ENCODE results near the gene MELK. TPM values are rescaled to one million over a fixed set of nuclear protein-coding genes. Genes with fewer than 3 reads are reported as not detected.

The MELK gene
- total and polyA plus RNA-seq, 8 donors: 1.7 to 15.2 (median 3.8) TPM; not detected in 2

DNA sequence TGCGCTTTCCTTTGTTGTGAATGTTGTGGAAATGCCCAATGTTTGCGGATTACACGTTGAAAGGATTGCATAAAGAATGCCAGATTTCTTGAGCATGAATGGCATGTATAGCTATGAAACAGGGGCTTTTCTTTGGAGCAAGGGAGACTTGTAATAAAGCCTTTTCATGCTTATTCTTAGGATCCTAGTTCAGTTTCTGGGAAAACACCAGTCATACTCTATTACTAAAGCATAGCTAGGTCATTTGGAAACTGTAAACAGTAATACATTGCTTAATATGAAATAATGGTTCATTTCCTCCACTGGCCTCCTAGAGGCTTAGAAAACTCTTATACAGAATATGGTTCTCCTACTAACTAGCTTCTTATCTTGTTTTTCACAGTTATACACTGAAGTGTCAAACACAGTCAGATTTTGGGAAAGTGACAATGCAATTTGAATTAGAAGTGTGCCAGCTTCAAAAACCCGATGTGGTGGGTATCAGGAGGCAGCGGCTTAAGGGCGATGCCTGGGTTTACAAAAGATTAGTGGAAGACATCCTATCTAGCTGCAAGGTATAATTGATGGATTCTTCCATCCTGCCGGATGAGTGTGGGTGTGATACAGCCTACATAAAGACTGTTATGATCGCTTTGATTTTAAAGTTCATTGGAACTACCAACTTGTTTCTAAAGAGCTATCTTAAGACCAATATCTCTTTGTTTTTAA, 104.2 kb downstream of the MELK start:
- Histone ChIP-seq H3K27ac (no peak overlapping the region), H3K36me3 (no peaks in the 10 kb centered on the region), H3K4me3 (no peak overlapping the region), H3K9me3 (peaks cover 0 to 7% (median 7%) of the 10 kb centered on the region in 4 donors), H3K27me3 (no peaks in the 10 kb centered on the region), H3K4me1 (no peaks in the 10 kb centered on the region)
- no peak for DNase-seq
- 86 to 93% (median 89%) methylated on average over 8 of the region's 8 CpGs for WGBS, 5 donors
- intact Hi-C loops (cut with DNase I; ENCODE audit: low total_unique reads): no loop called here
- TF ChIP-seq EP300 (IDR thresholded peaks at IDR 0.05): no peak
- no peak for TF ChIP-seq POLR2A (IDR thresholded peaks at IDR 0.05)
- TF ChIP-seq POLR2AphosphoS5 (IDR thresholded peaks at IDR 0.05): no peak
- TF ChIP-seq, protein P1, sequence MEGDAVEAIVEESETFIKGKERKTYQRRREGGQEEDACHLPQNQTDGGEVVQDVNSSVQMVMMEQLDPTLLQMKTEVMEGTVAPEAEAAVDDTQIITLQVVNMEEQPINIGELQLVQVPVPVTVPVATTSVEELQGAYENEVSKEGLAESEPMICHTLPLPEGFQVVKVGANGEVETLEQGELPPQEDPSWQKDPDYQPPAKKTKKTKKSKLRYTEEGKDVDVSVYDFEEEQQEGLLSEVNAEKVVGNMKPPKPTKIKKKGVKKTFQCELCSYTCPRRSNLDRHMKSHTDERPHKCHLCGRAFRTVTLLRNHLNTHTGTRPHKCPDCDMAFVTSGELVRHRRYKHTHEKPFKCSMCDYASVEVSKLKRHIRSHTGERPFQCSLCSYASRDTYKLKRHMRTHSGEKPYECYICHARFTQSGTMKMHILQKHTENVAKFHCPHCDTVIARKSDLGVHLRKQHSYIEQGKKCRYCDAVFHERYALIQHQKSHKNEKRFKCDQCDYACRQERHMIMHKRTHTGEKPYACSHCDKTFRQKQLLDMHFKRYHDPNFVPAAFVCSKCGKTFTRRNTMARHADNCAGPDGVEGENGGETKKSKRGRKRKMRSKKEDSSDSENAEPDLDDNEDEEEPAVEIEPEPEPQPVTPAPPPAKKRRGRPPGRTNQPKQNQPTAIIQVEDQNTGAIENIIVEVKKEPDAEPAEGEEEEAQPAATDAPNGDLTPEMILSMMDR (IDR thresholded peaks at IDR 0.05): no peak

DNA sequence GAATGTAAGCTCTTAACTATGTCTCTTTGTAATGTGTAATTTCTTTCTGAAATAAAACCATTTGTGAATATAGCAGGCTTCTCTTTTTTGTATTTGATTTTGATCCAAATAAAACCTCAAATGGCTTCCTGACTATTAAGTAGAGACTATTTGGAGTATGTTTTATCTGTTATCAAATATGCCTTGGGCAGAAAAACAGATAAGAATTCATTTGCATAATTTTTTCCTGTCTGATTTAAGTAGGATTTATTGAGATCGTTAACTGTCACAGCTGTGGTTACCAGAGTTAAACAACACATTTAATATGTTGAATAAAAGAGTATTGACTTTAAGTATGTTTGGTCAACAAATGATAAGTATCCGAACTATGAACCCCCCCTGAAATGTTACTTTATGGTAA, 104.9 kb downstream of the MELK start:
- WGBS, 5 donors: 21 to 51% (median 43%) methylated on average over 2 of the region's 2 CpGs

DNA sequence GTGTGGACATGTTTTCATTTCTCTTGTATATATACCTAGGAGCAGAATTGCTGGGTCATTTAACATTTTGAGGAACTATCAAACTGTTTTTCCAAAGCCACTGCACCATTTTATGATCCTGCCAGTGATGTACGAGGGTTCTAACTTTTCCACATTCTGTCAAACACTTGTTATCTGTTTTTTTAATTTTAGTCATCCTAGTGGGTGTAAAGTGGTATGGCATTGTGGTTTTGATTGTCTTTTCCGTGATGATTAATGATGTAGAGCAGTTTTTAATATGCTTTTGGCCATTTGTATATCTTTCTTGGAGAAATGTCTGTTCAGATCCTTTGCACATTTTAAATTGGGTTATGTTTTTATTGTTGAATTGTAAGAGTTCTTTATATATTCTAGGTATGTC, 107.0 kb downstream of the MELK start:
- Histone ChIP-seq H3K4me1 (no peaks in the 10 kb centered on the region), H3K27ac (no peak overlapping the region), H3K27me3 (no peaks in the 10 kb centered on the region), H3K36me3 (no peaks in the 10 kb centered on the region), H3K4me3 (no peak overlapping the region), H3K9me3 (peaks cover 0 to 9% (median 7%) of the 10 kb centered on the region in 4 donors)
- WGBS, 5 donors: 69 to 87% (median 83%) methylated on average over 2 of the region's 2 CpGs
- TF ChIP-seq, protein P1 (IDR thresholded peaks at IDR 0.05): no peak
- TF ChIP-seq POLR2A (IDR thresholded peaks at IDR 0.05) (no peak), EP300 (IDR thresholded peaks at IDR 0.05) (no peak), POLR2AphosphoS5 (IDR thresholded peaks at IDR 0.05) (no peak)
- intact Hi-C loops (cut with DNase I; ENCODE audit: low total_unique reads): no loop called here
- no peak for DNase-seq

More for the DNA sequence above, 104.9 kb downstream of the MELK start:
- Histone ChIP-seq H3K4me3 (no peak overlapping the region), H3K36me3 (no peaks in the 10 kb centered on the region), H3K27ac (no peak overlapping the region), H3K4me1 (no peaks in the 10 kb centered on the region), H3K27me3 (no peaks in the 10 kb centered on the region), H3K9me3 (peaks cover 0 to 9% (median 7%) of the 10 kb centered on the region in 4 donors)
- TF ChIP-seq POLR2A (IDR thresholded peaks at IDR 0.05): no peak
- TF ChIP-seq, protein P1 (IDR thresholded peaks at IDR 0.05): no peak
- no peak for TF ChIP-seq POLR2AphosphoS5 (IDR thresholded peaks at IDR 0.05)
- intact Hi-C loops (cut with DNase I; ENCODE audit: low total_unique reads): no loop called here
- no peak for DNase-seq

DNA sequence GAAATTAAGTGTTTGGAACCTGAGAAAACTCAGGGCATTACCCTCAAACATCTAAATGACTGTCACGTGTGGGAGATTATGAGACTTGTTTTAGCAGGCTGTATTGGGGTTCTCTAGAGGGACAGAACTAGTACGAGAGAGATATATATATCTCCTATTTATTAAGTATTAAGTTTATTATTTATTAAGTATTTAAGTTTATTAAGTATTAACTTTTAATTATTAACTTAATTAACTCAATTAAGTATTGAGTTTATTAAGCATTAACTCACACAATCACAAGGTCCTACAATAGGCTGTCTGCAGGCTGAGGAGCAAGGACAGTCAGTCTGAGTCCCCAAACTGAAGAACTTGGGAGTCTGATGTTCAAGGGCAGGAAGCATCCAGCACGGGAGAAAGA, 113.8 kb downstream of the MELK start:
- Histone ChIP-seq H3K27me3 (no peaks in the 10 kb centered on the region), H3K4me1 (no peaks in the 10 kb centered on the region), H3K9me3 (peaks cover 0 to 7% (median 3%) of the 10 kb centered on the region in 4 donors), H3K4me3 (no peak overlapping the region), H3K36me3 (no peaks in the 10 kb centered on the region), H3K27ac (no peak overlapping the region)
- TF ChIP-seq POLR2AphosphoS5 (IDR thresholded peaks at IDR 0.05): no peak
- TF ChIP-seq, protein P1 (IDR thresholded peaks at IDR 0.05): no peak
- intact Hi-C loops (cut with DNase I; ENCODE audit: low total_unique reads): no loop called here
- WGBS, 5 donors: 76 to 86% (median 77%) methylated on average over 3 of the region's 3 CpGs
- DNase-seq: no peak
